ENCODE results near the gene PICK1. TPM values are rescaled to one million over a fixed set of nuclear protein-coding genes. Genes with fewer than 3 reads are reported as not detected.

The PICK1 gene
- total RNA-seq, 1 experiment from 2014 or later: 35.7 TPM

GRCh38 chr22:38068641-38069371, 11.6 kb downstream of the PICK1 start:
- Histone ChIP-seq H3K4ac (ENCODE audit: low read depth, low read length) (no peak overlapping the region), H4K5ac (ENCODE audit: insufficient read length, low read depth, low read length) (no peak overlapping the region), H3K4me2 (ENCODE audit: insufficient read depth, insufficient read length, low read length) (no peak overlapping the region), H4K8ac (replicated peaks; ENCODE audit: insufficient read length, low read depth, low read length) (no peak overlapping the region), H2AK5ac (ENCODE audit: insufficient read length, low read length) (no peak overlapping the region), H3K23me2 (ENCODE audit: insufficient read length, low read depth, low read length, poor library complexity, severe bottlenecking) (no peaks in the 10 kb centered on the region), H3K23ac (ENCODE audit: insufficient read length, low read depth, low read length) (no peak overlapping the region), H3K79me1 (ENCODE audit: insufficient read depth, low read depth, low read length, poor library complexity, severe bottlenecking) (no peaks in the 10 kb centered on the region), H4K91ac (ENCODE audit: insufficient read length, low read depth, low read length) (no peak overlapping the region), H2BK5ac (ENCODE audit: insufficient read length, low read length) (no peak overlapping the region), H2BK12ac (ENCODE audit: insufficient read length, low read depth, low read length) (no peak overlapping the region), H3K56ac (ENCODE audit: insufficient read length, low read depth, low read length) (no peak overlapping the region), H3K27me3 (ENCODE audit: insufficient read depth, low read length) (no peaks in the 10 kb centered on the region), H3K79me2 (ENCODE audit: insufficient read depth, low read length) (no peaks in the 10 kb centered on the region), H3K18ac (ENCODE audit: insufficient read length, low read depth, low read length) (no peak overlapping the region), H3T11ph (ENCODE audit: low read length) (no peak overlapping the region), H2BK15ac (ENCODE audit: low read depth, low read length) (no peak overlapping the region), H2BK120ac (ENCODE audit: low read depth, low read length, poor library complexity, severe bottlenecking) (no peak overlapping the region), H3K14ac (ENCODE audit: insufficient read depth, low read length) (no peak overlapping the region), H4K20me1 (ENCODE audit: control insufficient read depth, insufficient read depth, insufficient read length) (no peaks in the 10 kb centered on the region), H2BK20ac (ENCODE audit: low read depth, low read length, poor library complexity, severe bottlenecking) (no peak overlapping the region), H3K9ac (ENCODE audit: extremely low read depth, insufficient read length, low read length) (no peak overlapping the region), H3K4me1 (ENCODE audit: insufficient read depth, low read length) (no peaks in the 10 kb centered on the region), H3K9me3 (ENCODE audit: control insufficient read depth, low read depth, low read length) (no peaks in the 10 kb centered on the region), H2AFZ (ENCODE audit: low read length) (no peak overlapping the region), H3K27ac (ENCODE audit: insufficient read length, low read depth, low read length) (no peak overlapping the region)
- H3K4me3 Mint-ChIP-seq: no peak overlapping the region
- no peaks in the 10 kb centered on the region for H3K27me3 Mint-ChIP-seq (ENCODE audit: low read depth)
- H3K4me1 Mint-ChIP-seq: peaks cover 0 to 5% of the 10 kb centered on the region in 2 experiments; a peak in 1 of 4 replicates
- no peak overlapping the region for H3K27ac Mint-ChIP-seq
- H3K36me3 Mint-ChIP-seq (ENCODE audit: insufficient read depth in 1 of 3, low read depth in 3 of 3): peaks cover 7 to 72% (median 56%) of the 10 kb centered on the region in 3 experiments
- DNase-seq: no peak
- no peak for TF ChIP-seq CTCF (conservative IDR thresholded peaks at IDR 0.05)
- no CpG with 5 or more reads among the region's 13 CpGs for WGBS (ENCODE audit: extremely low coverage, insufficient read length, low lambda C conversion rate)
- no peaks in the 10 kb centered on the region for H3K9me3 Mint-ChIP-seq
